Measurements from ENCODE around the gene C5orf15.

The C5orf15 gene

GRCh38 chr5:133925269-133925668 lies 43.2 kb downstream of the C5orf15 start:
- Histone ChIP-seq H3K9me3 (ENCODE audit: control insufficient read depth, low read depth, low read length) (no peaks in the 10 kb centered on the region), H3K36me3 (ENCODE audit: control insufficient read depth, low read depth, low read length) (no peaks in the 10 kb centered on the region), H3K4me1 (ENCODE audit: control insufficient read depth, low read depth, low read length) (no peaks in the 10 kb centered on the region), H3K27me3 (ENCODE audit: control insufficient read depth, insufficient read depth, low read length) (no peaks in the 10 kb centered on the region), H3K9ac (ENCODE audit: low read length) (no peak overlapping the region), H3K4me3 (ENCODE audit: low read length) (no peak overlapping the region), H3K27ac (ENCODE audit: low read length) (no peak overlapping the region)

GRCh38 chr5:133924221-133924920 lies 44.1 kb downstream of the C5orf15 start:
- H3K4me3 ChIP-seq (ENCODE audit: low read length), result no peak overlapping the region
- no peaks in the 10 kb centered on the region for H3K4me1 ChIP-seq (ENCODE audit: control insufficient read depth, low read depth, low read length)
- H3K9ac ChIP-seq (ENCODE audit: low read length), result no peak overlapping the region
- H3K27me3 ChIP-seq (ENCODE audit: control insufficient read depth, insufficient read depth, low read length), result no peaks in the 10 kb centered on the region
- no peaks in the 10 kb centered on the region for H3K36me3 ChIP-seq (ENCODE audit: control insufficient read depth, low read depth, low read length)
- H3K27ac ChIP-seq (ENCODE audit: low read length), result no peak overlapping the region
- H3K9me3 ChIP-seq (ENCODE audit: control insufficient read depth, low read depth, low read length), result no peaks in the 10 kb centered on the region

GRCh38 chr5:133921979-133922378 lies 46.4 kb downstream of the C5orf15 start:
- Histone ChIP-seq H3K27ac (ENCODE audit: low read length) (no peak overlapping the region), H3K36me3 (ENCODE audit: control insufficient read depth, low read depth, low read length) (no peaks in the 10 kb centered on the region), H3K9me3 (ENCODE audit: control insufficient read depth, low read depth, low read length) (no peaks in the 10 kb centered on the region), H3K4me1 (ENCODE audit: control insufficient read depth, low read depth, low read length) (no peaks in the 10 kb centered on the region), H3K4me3 (ENCODE audit: low read length) (no peak overlapping the region), H3K27me3 (ENCODE audit: control insufficient read depth, insufficient read depth, low read length) (no peaks in the 10 kb centered on the region), H3K9ac (ENCODE audit: low read length) (no peak overlapping the region)

GRCh38 chr5:133921069-133921468 lies 47.4 kb downstream of the C5orf15 start:
- Histone ChIP-seq H3K27me3 (ENCODE audit: control insufficient read depth, insufficient read depth, low read length) (no peaks in the 10 kb centered on the region), H3K4me1 (ENCODE audit: control insufficient read depth, low read depth, low read length) (no peaks in the 10 kb centered on the region), H3K9ac (ENCODE audit: low read length) (no peak overlapping the region), H3K27ac (ENCODE audit: low read length) (no peak overlapping the region), H3K36me3 (ENCODE audit: control insufficient read depth, low read depth, low read length) (no peaks in the 10 kb centered on the region), H3K9me3 (ENCODE audit: control insufficient read depth, low read depth, low read length) (no peaks in the 10 kb centered on the region), H3K4me3 (ENCODE audit: low read length) (no peak overlapping the region)

GRCh38 chr5:133919148-133920136 lies 49.0 kb downstream of the C5orf15 start:
- Histone ChIP-seq H3K9me3 (ENCODE audit: control insufficient read depth, low read depth, low read length) (no peaks in the 10 kb centered on the region), H3K27ac (ENCODE audit: low read length) (no peak overlapping the region), H3K4me1 (ENCODE audit: control insufficient read depth, low read depth, low read length) (no peaks in the 10 kb centered on the region), H3K36me3 (ENCODE audit: control insufficient read depth, low read depth, low read length) (no peaks in the 10 kb centered on the region), H3K9ac (ENCODE audit: low read length) (no peak overlapping the region), H3K27me3 (ENCODE audit: control insufficient read depth, insufficient read depth, low read length) (no peaks in the 10 kb centered on the region), H3K4me3 (ENCODE audit: low read length) (no peak overlapping the region)

- Histone ChIP-seq H3K9me3 (ENCODE audit: control insufficient read depth, low read depth, low read length) (no peaks in the 10 kb centered on the region), H3K36me3 (ENCODE audit: control insufficient read depth, low read depth, low read length) (no peaks in the 10 kb centered on the region), H3K4me1 (ENCODE audit: control insufficient read depth, low read depth, low read length) (no peaks in the 10 kb centered on the region), H3K27me3 (ENCODE audit: control insufficient read depth, insufficient read depth, low read length) (no peaks in the 10 kb centered on the region), H3K9ac (ENCODE audit: low read length) (no peak overlapping the region), H3K27ac (ENCODE audit: low read length) (no peak overlapping the region), H3K4me3 (ENCODE audit: low read length) (no peak overlapping the region)
Observed at GRCh38 chr5:133918731-133919130, 49.7 kb downstream of the C5orf15 start.

GRCh38 chr5:133918316-133918715 lies 50.1 kb downstream of the C5orf15 start:
- Histone ChIP-seq H3K4me1 (ENCODE audit: control insufficient read depth, low read depth, low read length) (no peaks in the 10 kb centered on the region), H3K27me3 (ENCODE audit: control insufficient read depth, insufficient read depth, low read length) (no peaks in the 10 kb centered on the region), H3K9me3 (ENCODE audit: control insufficient read depth, low read depth, low read length) (no peaks in the 10 kb centered on the region), H3K9ac (ENCODE audit: low read length) (no peak overlapping the region), H3K36me3 (ENCODE audit: control insufficient read depth, low read depth, low read length) (no peaks in the 10 kb centered on the region), H3K4me3 (ENCODE audit: low read length) (no peak overlapping the region), H3K27ac (ENCODE audit: low read length) (no peak overlapping the region)

- Histone ChIP-seq H3K4me1 (ENCODE audit: control insufficient read depth, low read depth, low read length) (no peaks in the 10 kb centered on the region), H3K27ac (ENCODE audit: low read length) (no peak overlapping the region), H3K9ac (ENCODE audit: low read length) (no peak overlapping the region), H3K27me3 (ENCODE audit: control insufficient read depth, insufficient read depth, low read length) (no peaks in the 10 kb centered on the region), H3K9me3 (ENCODE audit: control insufficient read depth, low read depth, low read length) (no peaks in the 10 kb centered on the region), H3K36me3 (ENCODE audit: control insufficient read depth, low read depth, low read length) (no peaks in the 10 kb centered on the region), H3K4me3 (ENCODE audit: low read length) (no peak overlapping the region)
Observed at GRCh38 chr5:133917785-133918184, 50.6 kb downstream of the C5orf15 start.

GRCh38 chr5:133916914-133917313 lies 51.5 kb downstream of the C5orf15 start:
- H3K4me3 ChIP-seq (ENCODE audit: low read length), result no peak overlapping the region
- no peaks in the 10 kb centered on the region for H3K4me1 ChIP-seq (ENCODE audit: control insufficient read depth, low read depth, low read length)
- H3K9me3 ChIP-seq (ENCODE audit: control insufficient read depth, low read depth, low read length), result no peaks in the 10 kb centered on the region
- H3K36me3 ChIP-seq (ENCODE audit: control insufficient read depth, low read depth, low read length), result no peaks in the 10 kb centered on the region
- no peak overlapping the region for H3K9ac ChIP-seq (ENCODE audit: low read length)
- H3K27ac ChIP-seq (ENCODE audit: low read length), result no peak overlapping the region
- no peaks in the 10 kb centered on the region for H3K27me3 ChIP-seq (ENCODE audit: control insufficient read depth, insufficient read depth, low read length)

GRCh38 chr5:133916479-133916878 lies 51.9 kb downstream of the C5orf15 start:
- no peak overlapping the region for H3K9ac ChIP-seq (ENCODE audit: low read length)
- no peaks in the 10 kb centered on the region for H3K27me3 ChIP-seq (ENCODE audit: control insufficient read depth, insufficient read depth, low read length)
- no peaks in the 10 kb centered on the region for H3K9me3 ChIP-seq (ENCODE audit: control insufficient read depth, low read depth, low read length)
- H3K4me1 ChIP-seq (ENCODE audit: control insufficient read depth, low read depth, low read length), result no peaks in the 10 kb centered on the region
- H3K36me3 ChIP-seq (ENCODE audit: control insufficient read depth, low read depth, low read length), result no peaks in the 10 kb centered on the region
- H3K27ac ChIP-seq (ENCODE audit: low read length), result no peak overlapping the region
- H3K4me3 ChIP-seq (ENCODE audit: low read length), result no peak overlapping the region

GRCh38 chr5:133914434-133914833 lies 54.0 kb downstream of the C5orf15 start:
- no peaks in the 10 kb centered on the region for H3K4me1 ChIP-seq (ENCODE audit: control insufficient read depth, low read depth, low read length)
- H3K9ac ChIP-seq (ENCODE audit: low read length), result no peak overlapping the region
- no peak overlapping the region for H3K4me3 ChIP-seq (ENCODE audit: low read length)
- H3K9me3 ChIP-seq (ENCODE audit: control insufficient read depth, low read depth, low read length), result no peaks in the 10 kb centered on the region
- no peak overlapping the region for H3K27ac ChIP-seq (ENCODE audit: low read length)
- H3K27me3 ChIP-seq (ENCODE audit: control insufficient read depth, insufficient read depth, low read length), result no peaks in the 10 kb centered on the region
- no peaks in the 10 kb centered on the region for H3K36me3 ChIP-seq (ENCODE audit: control insufficient read depth, low read depth, low read length)

All from iPS-18a (cell line).